Neutrophil (primary cell): ENCODE measurements around the gene SKAP1.

Source experiments
- H3K27ac ChIP-seq: fragments of 200-600 bp; sonication (generic); 2 replicates; pipeline ENCODE4 v1.5.1; 2016; ENCODE audit warnings: mild to moderate bottlenecking, moderate library complexity
- H3K27me3 ChIP-seq: fragments of 200-600 bp; sonication (generic); 2 replicates; pipeline ENCODE4 v1.6.0; 2016; ENCODE audit warnings: mild to moderate bottlenecking
- H3K36me3 ChIP-seq: fragments of 200-600 bp; sonication (generic); 2 replicates; pipeline ENCODE4 v1.5.1; 2017
- H3K4me1 ChIP-seq, 2 experiments: fragments of 200-600 bp in 1 of 2; sonication (generic) in 1 of 2; 1 replicate in 1 of 2; 2 replicates in 1 of 2; pipeline versions ENCODE4 v1.5.1 to v1.6.1; 2013 to 2016; ENCODE audit warnings: low read depth in 1 of 2, low read length in 1 of 2, mild to moderate bottlenecking in 1 of 2, moderate library complexity in 1 of 2; ENCODE audit not compliant: control insufficient read depth in 1 of 2, insufficient read depth in 1 of 2
- H3K4me3 ChIP-seq, 2 experiments: fragments of 200-600 bp in 1 of 2; sonication (generic) in 1 of 2; 1 replicate in 1 of 2; 2 replicates in 1 of 2; pipeline ENCODE4 v1.5.1; 2013 to 2016; ENCODE audit warnings: low read depth in 1 of 2, low read length in 1 of 2, mild to moderate bottlenecking in 1 of 2, moderate library complexity in 1 of 2
- H3K9me3 ChIP-seq: fragments of 200-600 bp; sonication (generic); 2 replicates; pipeline ENCODE4 v1.5.1; 2016
- CTCF ChIP-seq: fragments of 200-600 bp; sonication (generic); IDR thresholded peaks from 2 replicates; pipeline ENCODE4 v1.5.1; 2016; ENCODE audit warnings: antibody characterized with exemption

SKAP1 gene

GRCh38 chr17:48261297-48261880 lies 168.6 kb downstream of the SKAP1 start:
- Histone ChIP-seq H3K4me3 (no peak overlapping the region), H3K4me1 (no peaks in the 10 kb centered on the region), H3K27me3 (peaks cover 50% of the 10 kb centered on the region), H3K27ac (no peak overlapping the region), H3K36me3 (no peaks in the 10 kb centered on the region), H3K9me3 (no peaks in the 10 kb centered on the region)
- TF ChIP-seq CTCF = no peak

GRCh38 chr17:48259694-48260291 lies 170.2 kb downstream of the SKAP1 start:
- Histone ChIP-seq H3K27me3 (peaks cover 50% of the 10 kb centered on the region), H3K4me1 (no peaks in the 10 kb centered on the region), H3K4me3 (no peak overlapping the region), H3K36me3 (no peaks in the 10 kb centered on the region), H3K9me3 (no peaks in the 10 kb centered on the region), H3K27ac (no peak overlapping the region)
- TF ChIP-seq CTCF = no peak

- Histone ChIP-seq H3K36me3 (no peaks in the 10 kb centered on the region), H3K4me3 (no peak overlapping the region), H3K4me1 (no peaks in the 10 kb centered on the region), H3K27ac (no peak overlapping the region), H3K27me3 (peaks cover 53% of the 10 kb centered on the region), H3K9me3 (no peaks in the 10 kb centered on the region)
- TF ChIP-seq CTCF = no peak
Observed at GRCh38 chr17:48258331-48258730, 171.7 kb downstream of the SKAP1 start.

- H3K4me3 ChIP-seq = no peak overlapping the region
- H3K9me3 ChIP-seq = no peaks in the 10 kb centered on the region
- TF ChIP-seq CTCF = no peak
- no peaks in the 10 kb centered on the region for H3K36me3 ChIP-seq
- H3K27me3 ChIP-seq = peaks cover 70% of the 10 kb centered on the region
- H3K27ac ChIP-seq = no peak overlapping the region
- H3K4me1 ChIP-seq = no peaks in the 10 kb centered on the region
Observed at GRCh38 chr17:48255759-48256158, 174.3 kb downstream of the SKAP1 start.

- Histone ChIP-seq H3K27ac (no peak overlapping the region), H3K4me3 (no peak overlapping the region), H3K27me3 (peaks cover 70% of the 10 kb centered on the region), H3K36me3 (no peaks in the 10 kb centered on the region), H3K4me1 (no peaks in the 10 kb centered on the region), H3K9me3 (no peaks in the 10 kb centered on the region)
- TF ChIP-seq CTCF = no peak
Observed at GRCh38 chr17:48254896-48255295, 175.1 kb downstream of the SKAP1 start.
